Esophagus muscularis mucosa (tissue), 4 donors: ENCODE results near the gene TMEM79. TPM values are rescaled to one million over a fixed set of nuclear protein-coding genes. Genes with fewer than 3 reads are reported as not detected.

Experiments used
- DNase-seq: peaks from one replicate; pipeline ENCODE4 v3.0.0-alpha.2; 2017; ENCODE audit errors: extremely low spot score
- H3K27ac ChIP-seq, 4 donors: fragments of 200-600 bp; sonication (generic); replicated peaks in 1 of 4; 1 replicate in 3 of 4; 2 replicates in 1 of 4; pipeline ENCODE4 v1.5.1; 2016 to 2019; ENCODE audit warnings: mild to moderate bottlenecking in 1 of 4
- H3K27me3 ChIP-seq, 4 donors: fragments of 200-600 bp; sonication (generic); one replicate each; pipeline versions ENCODE4 v1.5.1 to v1.6.0; 2016 to 2019
- H3K36me3 ChIP-seq, 4 donors: fragments of 200-600 bp; sonication (generic); one replicate each; pipeline ENCODE4 v1.5.1; 2016 to 2019
- H3K4me1 ChIP-seq, 4 donors: fragments of 200-600 bp; sonication (generic); one replicate each; pipeline ENCODE4 v1.5.1; 2016 to 2019
- H3K4me3 ChIP-seq, 4 donors: fragments of 200-600 bp; sonication (generic); 1 replicate in 2 of 4; 2 replicates in 2 of 4; pipeline ENCODE4 v1.5.1; 2016 to 2019; ENCODE audit warnings: mild to moderate bottlenecking in 4 of 4, moderate library complexity in 1 of 4
- H3K9me3 ChIP-seq, 4 donors: fragments of 200-600 bp; sonication (generic); 1 replicate in 3 of 4; 2 replicates in 1 of 4; pipeline ENCODE4 v1.5.1; 2016 to 2019
- EP300 ChIP-seq: sonication (generic); formaldehyde crosslinking; IDR thresholded peaks from one replicate; pipeline ENCODE4 v1.6.1; 2017; ENCODE audit warnings: antibody characterized with exemption
- POLR2A ChIP-seq: fragments of 450-650 bp; IDR thresholded peaks from one replicate; pipeline ENCODE4 v1.6.1; 2017; ENCODE audit warnings: antibody characterized with exemption, moderate library complexity, mild to moderate bottlenecking, low read depth
- POLR2AphosphoS5 ChIP-seq, 2 donors: sonication (generic); formaldehyde crosslinking; IDR thresholded peaks; one replicate each; pipeline ENCODE4 v1.6.1; 2017; ENCODE audit warnings: antibody characterized with exemption in 2 of 2
- WGBS: methylation state at CpG from one replicate; pipeline ENCODE4 v1.1.5; 2018; 5-methylcytosine and 5-hydroxymethylcytosine counted together
- intact Hi-C: fragments of 100-400 bp; cut with DNase I; formaldehyde crosslinking; loops from one replicate; pipeline ENCODE4 v1.15.1; 2023
- total RNA-seq, 4 donors: library from RNA; depleted of rRNA; stranded (reverse); fragments of >200 nt; gene quantifications; one replicate each; pipeline versions ENCODE4 v1.1.0 to v1.2.1, GENCODE V29; 2016
- TF ChIP-seq, protein P1 (sequence below), 3 experiments: fragments of 200-600 bp in 2 of 3; fragments of 450-650 bp in 1 of 3; sonication (generic) in 2 of 3; IDR thresholded peaks; one replicate each; pipeline ENCODE4 v1.5.1; 2017 to 2019; ENCODE audit warnings: antibody characterized with exemption in 3 of 3, mild to moderate bottlenecking in 2 of 3, moderate library complexity in 1 of 3

The TMEM79 gene
- total RNA-seq, 4 donors from 2014 or later: 0.99 to 3.2 (median 1.9) TPM

DNA sequence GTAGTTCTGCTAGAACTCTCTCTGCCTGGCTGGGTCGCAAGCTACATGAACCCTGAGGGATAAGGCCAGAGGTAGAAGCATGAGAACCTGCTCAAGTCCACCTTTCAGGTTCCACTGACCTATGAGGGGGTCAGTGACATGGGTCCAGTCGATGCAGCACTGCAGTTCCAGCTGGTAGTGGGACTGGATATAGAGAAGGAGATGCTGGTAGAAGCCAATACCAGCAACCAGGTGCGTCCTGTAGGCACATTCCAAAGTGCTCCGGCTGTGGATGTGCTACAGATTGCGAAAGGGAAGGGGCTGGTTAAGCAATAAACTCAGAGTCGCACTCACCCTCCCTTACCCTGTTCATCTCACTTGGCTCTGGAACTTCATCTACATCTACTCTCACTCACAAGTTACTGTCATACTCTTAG lies 7.2 kb upstream of the TMEM79 start:
- TF ChIP-seq EP300 (no peak), POLR2A (no peak), POLR2AphosphoS5 (IDR thresholded peaks at IDR 0.05) (no peak)
- TF ChIP-seq, protein P1, sequence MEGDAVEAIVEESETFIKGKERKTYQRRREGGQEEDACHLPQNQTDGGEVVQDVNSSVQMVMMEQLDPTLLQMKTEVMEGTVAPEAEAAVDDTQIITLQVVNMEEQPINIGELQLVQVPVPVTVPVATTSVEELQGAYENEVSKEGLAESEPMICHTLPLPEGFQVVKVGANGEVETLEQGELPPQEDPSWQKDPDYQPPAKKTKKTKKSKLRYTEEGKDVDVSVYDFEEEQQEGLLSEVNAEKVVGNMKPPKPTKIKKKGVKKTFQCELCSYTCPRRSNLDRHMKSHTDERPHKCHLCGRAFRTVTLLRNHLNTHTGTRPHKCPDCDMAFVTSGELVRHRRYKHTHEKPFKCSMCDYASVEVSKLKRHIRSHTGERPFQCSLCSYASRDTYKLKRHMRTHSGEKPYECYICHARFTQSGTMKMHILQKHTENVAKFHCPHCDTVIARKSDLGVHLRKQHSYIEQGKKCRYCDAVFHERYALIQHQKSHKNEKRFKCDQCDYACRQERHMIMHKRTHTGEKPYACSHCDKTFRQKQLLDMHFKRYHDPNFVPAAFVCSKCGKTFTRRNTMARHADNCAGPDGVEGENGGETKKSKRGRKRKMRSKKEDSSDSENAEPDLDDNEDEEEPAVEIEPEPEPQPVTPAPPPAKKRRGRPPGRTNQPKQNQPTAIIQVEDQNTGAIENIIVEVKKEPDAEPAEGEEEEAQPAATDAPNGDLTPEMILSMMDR (IDR thresholded peaks at IDR 0.05): no peak
- no peaks in the 10 kb centered on the region for H3K9me3 ChIP-seq
- H3K4me1 ChIP-seq: peaks cover 13 to 22% (median 22%) of the 10 kb centered on the region in 4 donors
- intact Hi-C loops: no loop called here
- no peaks in the 10 kb centered on the region for H3K27me3 ChIP-seq
- no peak for DNase-seq
- 76% methylated on average over 6 of the region's 6 CpGs for WGBS
- no peak overlapping the region for H3K4me3 ChIP-seq
- H3K27ac ChIP-seq: peak overlapping the region in 1 of 4 donors; percentile 45
- peaks cover 60 to 77% (median 74%) of the 10 kb centered on the region in 4 donors for H3K36me3 ChIP-seq

DNA sequence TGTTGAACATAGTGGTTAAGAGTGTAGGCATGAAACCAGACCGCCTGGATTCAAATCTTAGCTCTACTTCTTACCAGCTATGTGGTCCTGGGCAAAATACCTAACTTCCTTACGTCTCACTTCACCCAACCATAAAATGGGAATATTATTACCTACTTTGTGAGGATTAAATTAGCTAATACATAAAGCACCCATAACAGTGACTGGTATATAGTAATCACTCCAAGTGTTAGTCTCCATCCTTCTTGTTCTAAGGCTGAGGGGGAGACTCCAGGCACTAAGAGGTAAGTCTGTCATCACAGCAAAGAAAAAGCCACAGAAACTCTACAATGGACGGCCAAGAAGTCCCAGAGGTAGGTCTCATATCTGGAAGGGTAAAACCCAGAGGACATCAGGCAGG lies 4.3 kb upstream of the TMEM79 start:
- no peak for DNase-seq
- intact Hi-C loops: no loop called here
- Histone ChIP-seq H3K27ac (no peak overlapping the region), H3K27me3 (no peaks in the 10 kb centered on the region), H3K4me3 (no peak overlapping the region), H3K4me1 (peaks cover 26 to 39% (median 34%) of the 10 kb centered on the region in 4 donors), H3K36me3 (peaks cover 33 to 49% (median 45%) of the 10 kb centered on the region in 4 donors), H3K9me3 (no peaks in the 10 kb centered on the region)
- TF ChIP-seq POLR2A: no peak
- no peak for TF ChIP-seq EP300
- no peak for TF ChIP-seq POLR2AphosphoS5 (IDR thresholded peaks at IDR 0.05)
- WGBS: 87% methylated on average over 3 of the region's 3 CpGs

DNA sequence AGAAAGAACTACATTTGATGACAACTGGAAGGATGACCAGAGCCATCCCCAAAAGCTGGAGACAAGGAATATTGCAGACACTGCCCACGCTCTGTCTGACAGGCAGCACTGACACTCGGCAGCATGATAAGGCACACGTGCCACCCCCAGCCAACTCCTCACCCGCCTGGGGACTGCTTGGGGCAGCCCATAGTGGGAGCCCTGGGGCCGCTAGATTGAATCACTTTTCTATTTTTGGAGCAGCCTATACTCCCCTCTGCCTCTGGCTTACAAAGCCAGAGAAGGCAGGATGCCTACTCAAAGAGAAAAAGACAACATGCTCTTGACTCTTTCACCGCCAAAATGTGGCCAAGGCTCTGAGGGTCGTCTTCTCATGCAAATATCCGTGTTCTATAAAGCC lies 2.8 kb upstream of the TMEM79 start:
- no peak for TF ChIP-seq POLR2A
- 23% methylated on average over 8 of the region's 8 CpGs for WGBS
- H3K9me3 ChIP-seq: no peaks in the 10 kb centered on the region
- no peaks in the 10 kb centered on the region for H3K27me3 ChIP-seq
- no peak for DNase-seq
- peak overlapping the region in 1 of 4 donors; percentile 90 for H3K27ac ChIP-seq
- intact Hi-C loops: no loop called here
- H3K4me3 ChIP-seq: peak overlapping the region; percentile 85 to 95 (median 93)
- H3K36me3 ChIP-seq: peaks cover 18 to 44% (median 33%) of the 10 kb centered on the region in 4 donors
- H3K4me1 ChIP-seq: peaks cover 26 to 39% (median 34%) of the 10 kb centered on the region in 4 donors

DNA sequence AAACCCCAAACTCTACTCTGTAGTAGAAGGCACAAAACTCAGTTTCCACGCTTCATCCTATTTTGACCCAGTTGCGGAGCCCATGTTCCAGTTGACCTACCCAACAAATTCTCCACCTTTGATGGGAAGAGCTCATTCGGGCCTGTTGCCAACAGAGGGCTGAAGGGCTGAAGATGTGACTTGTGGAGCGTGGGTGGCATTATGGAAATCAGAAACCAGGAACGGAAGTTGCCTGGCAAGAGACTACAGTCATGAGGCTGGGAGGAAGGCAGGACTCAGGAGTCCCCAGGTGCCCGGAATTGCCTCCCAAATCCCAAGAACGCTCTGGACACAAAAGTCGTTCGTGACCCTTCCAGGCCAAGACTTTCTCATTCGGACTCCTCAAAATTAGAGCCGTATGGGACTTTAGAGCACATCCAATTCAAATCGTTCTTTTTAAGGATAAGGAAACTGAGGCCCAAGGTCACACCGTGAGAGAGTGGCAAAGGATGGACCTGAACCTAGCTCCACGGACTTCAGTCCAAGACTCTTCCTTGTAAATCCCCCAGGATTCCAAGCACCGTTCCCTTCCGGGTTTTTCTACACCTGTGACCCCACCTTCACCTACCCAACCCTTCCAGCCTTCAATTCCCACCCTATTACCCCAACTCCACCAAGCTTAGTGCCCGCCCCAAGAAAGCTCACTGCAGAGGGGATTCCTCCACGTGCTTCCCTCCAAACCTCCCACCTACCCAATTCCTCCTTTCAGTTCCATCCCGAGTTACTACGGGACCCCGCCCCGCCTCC lies 2.2 kb upstream of the TMEM79 start:
- no peaks in the 10 kb centered on the region for H3K27me3 ChIP-seq
- 10% methylated on average over 22 of the region's 22 CpGs for WGBS
- peaks cover 12 to 42% (median 28%) of the 10 kb centered on the region in 4 donors for H3K36me3 ChIP-seq
- TF ChIP-seq, protein P1 (IDR thresholded peaks at IDR 0.05): no peak
- TF ChIP-seq POLR2A: no peak
- no peak for TF ChIP-seq POLR2AphosphoS5 (IDR thresholded peaks at IDR 0.05)
- no peak for TF ChIP-seq EP300
- DNase-seq: no peak
- peaks cover 26 to 39% (median 34%) of the 10 kb centered on the region in 4 donors for H3K4me1 ChIP-seq
- H3K9me3 ChIP-seq: no peaks in the 10 kb centered on the region
- H3K4me3 ChIP-seq: peak overlapping the region; percentile 85 to 95 (median 93)
- peak overlapping the region; percentile 88 to 93 (median 90) for H3K27ac ChIP-seq
- intact Hi-C loops: no loop called here

DNA sequence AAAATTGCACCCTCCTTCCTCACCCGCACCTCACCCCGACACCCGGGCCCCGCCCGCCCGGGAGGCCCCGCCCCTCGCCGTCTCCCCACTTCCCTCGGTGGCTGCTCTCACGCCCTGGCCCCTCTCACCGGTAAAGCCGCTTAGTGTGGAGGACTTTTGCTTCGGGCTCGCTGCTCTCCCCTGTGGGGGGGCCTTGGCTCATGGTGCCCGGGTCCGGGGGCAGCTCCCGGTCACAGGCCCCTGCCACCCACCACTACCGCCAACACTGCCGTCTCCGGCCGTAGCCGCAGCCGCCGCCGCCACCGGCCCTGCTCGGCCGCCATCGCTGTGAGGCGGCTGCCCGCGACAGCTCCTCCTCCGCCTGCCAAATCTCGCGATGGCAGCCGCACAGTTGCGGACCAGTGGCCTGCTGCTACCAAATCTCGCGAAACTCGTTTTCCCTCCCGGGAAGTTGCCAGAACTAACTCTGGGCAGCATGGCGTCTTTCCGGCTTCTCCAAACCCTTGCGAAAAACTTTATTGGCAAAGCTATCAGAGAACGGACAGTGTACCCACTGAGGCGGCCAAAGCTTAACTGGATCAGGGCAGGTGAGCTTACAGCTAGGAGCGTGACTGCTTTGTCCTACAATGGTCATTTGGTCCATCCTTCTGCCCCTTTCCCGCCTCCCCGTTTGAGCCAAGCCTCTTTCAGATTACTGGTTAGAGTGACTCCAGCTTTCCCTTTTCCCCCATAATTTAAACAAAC lies 1.5 kb upstream of the TMEM79 start, which contains the start of gene SMG5:
TSS of gene SMG5 (minus strand) at position 347 of the 744 bp plus-strand sequence. CDS start at position 202, 145 bp downstream.
- WGBS: 1% methylated on average over 33 of the region's 50 CpGs
- peak within 1 kb of the TSS; percentile 85 to 95 (median 93) for H3K4me3 ChIP-seq
- no peaks in the 10 kb centered on the region for H3K9me3 ChIP-seq
- H3K27ac ChIP-seq: peak within 1 kb of the TSS; percentile 88 to 93 (median 90)
- H3K36me3 ChIP-seq: peaks cover 7 to 36% (median 20%) of the 10 kb centered on the region in 4 donors
- H3K27me3 ChIP-seq: no peaks in the 10 kb centered on the region
- intact Hi-C loops: no loop called here
- DNase-seq: peak; percentile 98
- peaks cover 26 to 39% (median 34%) of the 10 kb centered on the region in 4 donors for H3K4me1 ChIP-seq
- TF ChIP-seq POLR2AphosphoS5 (IDR thresholded peaks at IDR 0.05) (peak; percentile 93 to 94), EP300 (no peak), POLR2A (peak; percentile 80)
- TF ChIP-seq, protein P1 (IDR thresholded peaks at IDR 0.05): peak in 1 of 3 experiments; percentile 39
